ENCODE data around the gene MTFR1L.

DNA sequence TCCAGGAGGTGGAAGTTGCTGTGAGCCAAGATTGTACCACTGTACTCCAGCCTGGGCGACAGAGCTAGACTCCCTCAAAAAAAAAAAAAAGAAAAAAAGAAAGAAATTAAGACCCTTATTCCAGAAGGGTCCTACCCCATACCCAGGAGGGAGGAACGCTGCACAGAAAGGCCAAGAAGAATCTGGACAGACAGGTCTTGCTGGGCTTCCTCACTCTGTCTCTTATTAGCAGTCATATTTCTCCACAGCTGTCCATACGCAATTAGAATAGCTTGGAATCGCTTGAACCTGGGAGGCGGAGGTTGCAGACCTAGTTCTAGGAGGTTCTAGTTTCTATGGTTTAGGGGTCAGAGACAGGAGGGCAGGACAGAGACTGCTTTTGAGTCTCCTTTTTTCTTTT is 58.9 kb downstream of the MTFR1L start:
- TF ChIP-seq, protein P1, sequence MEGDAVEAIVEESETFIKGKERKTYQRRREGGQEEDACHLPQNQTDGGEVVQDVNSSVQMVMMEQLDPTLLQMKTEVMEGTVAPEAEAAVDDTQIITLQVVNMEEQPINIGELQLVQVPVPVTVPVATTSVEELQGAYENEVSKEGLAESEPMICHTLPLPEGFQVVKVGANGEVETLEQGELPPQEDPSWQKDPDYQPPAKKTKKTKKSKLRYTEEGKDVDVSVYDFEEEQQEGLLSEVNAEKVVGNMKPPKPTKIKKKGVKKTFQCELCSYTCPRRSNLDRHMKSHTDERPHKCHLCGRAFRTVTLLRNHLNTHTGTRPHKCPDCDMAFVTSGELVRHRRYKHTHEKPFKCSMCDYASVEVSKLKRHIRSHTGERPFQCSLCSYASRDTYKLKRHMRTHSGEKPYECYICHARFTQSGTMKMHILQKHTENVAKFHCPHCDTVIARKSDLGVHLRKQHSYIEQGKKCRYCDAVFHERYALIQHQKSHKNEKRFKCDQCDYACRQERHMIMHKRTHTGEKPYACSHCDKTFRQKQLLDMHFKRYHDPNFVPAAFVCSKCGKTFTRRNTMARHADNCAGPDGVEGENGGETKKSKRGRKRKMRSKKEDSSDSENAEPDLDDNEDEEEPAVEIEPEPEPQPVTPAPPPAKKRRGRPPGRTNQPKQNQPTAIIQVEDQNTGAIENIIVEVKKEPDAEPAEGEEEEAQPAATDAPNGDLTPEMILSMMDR (IDR thresholded peaks at IDR 0.05; ENCODE audit: insufficient read depth, low read depth, low read length), result no peak
- no peak for TF ChIP-seq EZH2 (IDR thresholded peaks at IDR 0.05; ENCODE audit: insufficient read depth, low read length)
